GM23248 (cell line): ENCODE measurements around the gene GABRG3.

Experiments
- EZH2 ChIP-seq: fragments of 200-600 bp; sonication (generic); IDR thresholded peaks from 2 replicates; pipeline ENCODE4 v1.6.1; 2018; ENCODE audit warnings: antibody characterized with exemption, mild to moderate bottlenecking; ENCODE audit not compliant: insufficient read depth, poor library complexity, severe bottlenecking
- EZH2phosphoT487 ChIP-seq: fragments of 200-600 bp; sonication (generic); IDR thresholded peaks from 2 replicates; pipeline ENCODE4 v1.6.1; 2018; ENCODE audit warnings: antibody characterized with exemption, moderate library complexity, mild to moderate bottlenecking, low read depth; ENCODE audit not compliant: insufficient read depth

GRCh38 chr15:27587810-27588209, 616.8 kb downstream of the GABRG3 start:
- TF ChIP-seq EZH2phosphoT487 (no peak), EZH2 (no peak)
